ENCODE data around the gene DEFB132.

DNA sequence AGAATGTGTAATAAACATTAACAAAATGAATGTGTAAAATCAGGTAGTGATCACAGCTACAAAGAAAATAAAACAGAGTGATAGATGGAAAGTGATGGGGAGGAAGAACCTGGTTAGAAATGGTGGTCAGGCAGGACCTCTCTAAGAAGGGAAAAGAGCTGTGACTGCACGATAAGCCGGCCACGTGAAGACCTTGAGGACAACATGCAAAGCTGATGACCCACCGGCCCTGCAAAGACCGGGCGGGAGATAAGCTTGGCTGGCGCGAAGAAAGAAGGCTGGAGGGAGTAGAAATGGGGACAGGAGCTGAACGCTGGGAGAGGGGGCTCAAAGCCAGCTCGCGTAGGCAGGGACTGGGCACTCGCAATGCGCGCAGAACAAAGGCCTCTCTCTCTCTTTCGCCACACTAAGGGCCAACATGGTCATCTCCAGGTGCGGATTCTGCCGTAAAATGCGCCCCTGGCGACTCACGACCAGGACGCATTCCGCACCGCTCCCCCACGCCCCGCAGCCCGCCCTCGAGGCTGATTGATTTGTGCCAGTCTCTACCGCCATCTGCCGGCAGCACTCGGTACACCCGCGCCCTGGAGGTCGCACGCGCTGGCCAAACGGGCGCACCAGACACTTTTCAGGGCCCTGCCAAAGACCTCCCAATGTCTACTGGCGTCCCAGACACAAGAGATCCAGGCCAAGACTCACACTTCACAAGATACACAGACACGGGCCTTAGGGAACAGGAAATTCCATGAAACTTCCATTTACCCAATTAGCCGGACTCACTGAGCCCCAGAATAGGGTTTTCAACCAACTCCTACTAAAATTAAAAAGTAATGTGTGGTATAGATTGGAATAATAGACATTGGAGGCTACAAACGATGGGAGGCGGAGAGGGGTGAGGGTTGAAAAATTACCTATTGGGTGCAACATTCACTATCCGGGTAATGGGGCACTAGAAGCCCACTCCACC, 9.4 kb downstream of the DEFB132 start:
- peak; percentile 95 for TF ChIP-seq CTCF (IDR thresholded peaks at IDR 0.05)
- TF ChIP-seq EZH2 (IDR thresholded peaks at IDR 0.05; ENCODE audit: borderline replicate concordance, insufficient read depth, low read depth, low read length, poor library complexity, severe bottlenecking) = no peak
